22Rv1 (cell line): ENCODE measurements around the gene CLIP2.

Experiments used
- ZFX ChIP-seq: fragments of 450-650 bp; IDR thresholded peaks from 2 replicates; pipeline ENCODE4 v1.6.1; 2017; ENCODE audit warnings: antibody characterized with exemption, borderline replicate concordance
- TF ChIP-seq, protein P1 (sequence below): fragments of 450-650 bp; IDR thresholded peaks from 2 replicates; pipeline ENCODE4 v1.5.1; 2017; ENCODE audit warnings: mild to moderate bottlenecking

DNA sequence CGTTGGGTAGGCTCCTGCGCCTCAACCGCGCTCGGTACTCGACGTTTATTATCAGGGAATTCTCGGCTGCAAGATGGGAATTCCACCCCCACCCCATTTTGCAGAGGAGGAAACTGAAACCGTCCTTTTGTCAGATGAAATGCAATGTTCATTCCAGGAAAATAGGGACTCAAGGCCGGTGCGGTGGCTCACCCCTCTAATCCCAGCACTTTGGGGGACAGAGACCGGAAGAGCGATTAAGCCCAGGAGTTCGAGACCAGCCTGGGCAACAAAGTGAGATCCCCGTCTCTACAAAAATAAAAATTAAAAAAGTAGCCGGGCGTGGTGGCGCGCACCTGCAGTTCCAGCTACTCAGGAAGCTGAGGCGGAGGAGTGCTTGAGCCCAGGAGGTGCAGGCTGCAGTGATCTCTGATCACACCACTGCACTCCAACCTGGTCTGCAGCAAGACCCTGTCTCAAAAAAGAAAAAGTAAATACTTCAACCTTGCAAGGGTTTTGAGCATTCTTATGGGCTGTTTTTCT lies 34.3 kb upstream of the CLIP2 start:
- TF ChIP-seq ZFX, result no peak
- TF ChIP-seq, protein P1, sequence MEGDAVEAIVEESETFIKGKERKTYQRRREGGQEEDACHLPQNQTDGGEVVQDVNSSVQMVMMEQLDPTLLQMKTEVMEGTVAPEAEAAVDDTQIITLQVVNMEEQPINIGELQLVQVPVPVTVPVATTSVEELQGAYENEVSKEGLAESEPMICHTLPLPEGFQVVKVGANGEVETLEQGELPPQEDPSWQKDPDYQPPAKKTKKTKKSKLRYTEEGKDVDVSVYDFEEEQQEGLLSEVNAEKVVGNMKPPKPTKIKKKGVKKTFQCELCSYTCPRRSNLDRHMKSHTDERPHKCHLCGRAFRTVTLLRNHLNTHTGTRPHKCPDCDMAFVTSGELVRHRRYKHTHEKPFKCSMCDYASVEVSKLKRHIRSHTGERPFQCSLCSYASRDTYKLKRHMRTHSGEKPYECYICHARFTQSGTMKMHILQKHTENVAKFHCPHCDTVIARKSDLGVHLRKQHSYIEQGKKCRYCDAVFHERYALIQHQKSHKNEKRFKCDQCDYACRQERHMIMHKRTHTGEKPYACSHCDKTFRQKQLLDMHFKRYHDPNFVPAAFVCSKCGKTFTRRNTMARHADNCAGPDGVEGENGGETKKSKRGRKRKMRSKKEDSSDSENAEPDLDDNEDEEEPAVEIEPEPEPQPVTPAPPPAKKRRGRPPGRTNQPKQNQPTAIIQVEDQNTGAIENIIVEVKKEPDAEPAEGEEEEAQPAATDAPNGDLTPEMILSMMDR, result no peak
